HG02763 (cell line): Measurements from ENCODE around the gene PAIP2.

Experiments
- ATAC-seq: cut with Tn5 transposase; IDR thresholded peaks from one replicate; pipeline ENCODE4 v1.9.1; 2021; ENCODE audit warnings: mild to moderate bottlenecking, moderate library complexity; ENCODE audit not compliant: unreplicated experiment

Gene PAIP2

DNA sequence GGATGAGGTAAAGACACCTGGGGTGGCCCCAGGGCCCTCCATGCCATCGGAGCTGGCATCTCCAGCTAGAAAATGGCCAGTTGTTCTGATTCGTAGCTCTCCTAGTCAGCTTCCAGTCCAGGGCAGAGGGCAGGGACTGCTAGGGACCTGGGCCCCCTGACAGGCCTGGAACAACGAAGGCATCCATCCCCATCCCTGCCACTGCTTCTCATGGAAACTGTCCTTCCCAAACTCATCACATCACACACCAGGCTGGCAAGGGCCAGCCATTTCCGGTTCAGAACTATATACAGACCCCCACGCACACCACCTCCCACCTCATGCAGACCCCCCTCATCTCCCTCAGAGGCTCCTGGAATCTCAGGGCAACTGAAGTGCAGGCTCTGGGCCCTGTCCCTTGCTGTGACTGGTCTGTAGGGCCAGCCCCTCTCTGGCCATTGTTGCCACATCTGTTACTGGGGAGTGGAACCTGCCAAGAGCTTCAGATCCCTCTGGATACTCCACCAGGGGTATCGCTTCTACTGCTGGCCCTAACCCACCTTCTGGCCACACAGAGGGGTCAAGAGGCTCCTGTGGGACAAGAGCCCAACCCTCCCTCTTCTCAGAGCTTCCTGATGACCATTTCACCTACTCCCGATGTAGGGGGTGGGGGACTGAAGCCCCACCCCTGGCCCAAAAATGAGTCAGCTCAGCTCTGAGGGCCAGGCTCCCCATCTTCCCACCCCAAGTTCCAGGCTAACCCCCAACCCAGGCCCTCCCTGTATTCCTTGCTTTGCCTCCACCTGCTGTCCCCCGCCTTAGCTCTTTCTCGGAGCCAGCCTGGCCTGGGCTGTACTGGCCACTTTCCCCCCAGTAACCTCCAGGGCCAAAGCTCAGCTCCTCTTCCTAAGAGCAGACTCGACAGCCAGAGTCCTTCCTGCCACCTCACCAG is 49.2 kb downstream of the PAIP2 start:
- ATAC-seq, result no peak

- no peak for ATAC-seq
Observed at GRCh38 chr5:139391570-139392323, 50.1 kb downstream of the PAIP2 start.

DNA sequence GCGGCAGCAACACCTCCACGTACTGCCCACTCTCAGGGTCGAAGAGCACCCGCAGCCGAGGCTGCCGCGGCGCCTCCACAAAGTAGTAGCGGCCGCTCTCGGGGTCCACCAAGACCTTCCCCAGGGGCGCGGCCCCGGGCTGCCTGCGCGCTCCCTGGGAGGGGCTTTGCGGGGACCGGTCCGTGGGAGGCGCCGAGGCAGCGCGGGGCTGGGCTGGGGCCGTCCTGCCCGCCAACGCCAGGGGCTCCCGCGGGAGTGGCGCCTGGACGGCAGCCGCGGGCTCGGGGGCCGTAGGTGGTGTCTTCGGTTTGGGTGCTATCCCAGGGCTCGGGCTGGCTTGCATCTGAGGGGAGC is 50.6 kb downstream of the PAIP2 start:
- no peak for ATAC-seq

- peak; percentile 49 for ATAC-seq
Observed at GRCh38 chr5:139392678-139393496, 51.2 kb downstream of the PAIP2 start.

GRCh38 chr5:139393497-139394122 is 52.0 kb downstream of the PAIP2 start:
- ATAC-seq, result no peak

DNA sequence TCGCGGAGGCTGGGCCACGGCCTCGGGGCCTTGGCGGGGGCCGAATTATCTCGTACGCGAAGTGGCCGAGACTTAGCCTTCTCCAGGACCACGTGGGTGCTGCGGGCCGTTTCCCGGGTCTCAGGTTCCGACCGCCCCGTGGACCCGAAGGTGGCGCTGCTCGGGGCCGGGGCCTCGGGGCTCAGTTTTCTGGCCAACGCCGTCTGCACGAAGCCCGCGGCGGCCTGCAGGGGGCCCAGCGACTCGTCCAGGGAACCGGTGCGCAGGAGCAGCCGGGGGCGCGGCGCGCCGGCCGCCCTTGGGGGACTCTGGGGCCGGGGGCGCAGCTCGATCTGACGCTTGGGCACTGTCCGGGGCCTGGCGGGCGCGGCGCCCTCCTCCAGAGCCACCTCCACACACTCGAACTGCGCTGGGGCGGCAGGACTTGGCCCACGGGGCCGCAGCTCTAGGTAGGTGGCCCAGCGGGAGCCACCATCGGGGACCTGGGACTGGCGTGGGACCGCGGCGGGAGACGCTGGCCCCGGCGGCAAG is 52.5 kb downstream of the PAIP2 start:
- no peak for ATAC-seq

DNA sequence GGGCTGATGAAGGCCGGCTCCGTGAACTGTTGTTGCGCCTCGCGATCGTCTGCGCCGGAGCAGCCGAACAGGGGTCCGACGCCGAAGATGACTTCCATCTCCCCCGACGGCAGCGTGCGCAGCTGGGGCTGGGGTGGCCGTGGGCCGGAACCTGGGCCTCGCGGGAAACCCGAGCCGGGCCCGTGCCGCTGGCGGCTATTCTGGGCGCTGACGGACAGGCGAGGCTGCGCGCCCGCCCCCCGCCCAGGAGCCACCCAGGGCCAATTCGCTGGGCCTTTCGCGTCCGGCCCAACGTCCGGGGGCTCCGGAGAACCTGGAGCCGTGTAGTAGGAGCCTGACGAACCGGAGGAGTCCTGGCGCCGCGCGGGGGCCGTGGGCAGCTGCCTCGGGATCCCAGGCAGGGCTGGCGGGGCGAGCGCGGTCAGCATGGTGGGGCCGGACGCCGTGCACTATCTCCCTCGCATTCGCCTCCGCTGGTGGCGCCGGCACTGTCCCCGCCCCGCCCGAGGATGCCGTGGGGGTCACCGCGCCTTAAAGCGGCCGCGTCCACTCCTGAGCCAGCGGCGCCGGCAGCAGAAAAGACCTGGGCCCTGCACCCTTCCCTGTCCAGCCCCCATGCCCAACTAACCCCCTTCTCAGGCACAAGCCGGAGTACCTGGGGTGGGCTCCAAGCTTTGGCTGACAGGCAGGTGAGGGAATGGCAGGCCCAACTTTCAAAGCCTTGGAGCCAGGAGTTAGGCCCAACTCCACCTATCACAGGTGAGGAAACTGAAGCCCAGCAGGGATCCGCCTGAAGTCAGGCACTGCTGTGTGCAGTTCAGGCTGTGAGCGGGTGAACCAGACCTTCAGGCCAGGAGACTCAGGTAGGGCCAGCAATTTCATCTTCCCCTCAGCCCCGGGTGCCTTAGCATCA is 53.3 kb downstream of the PAIP2 start, which contains the start of gene PROB1:
Gene PROB1, minus strand, starts transcription at position 451 of the 913 bp plus-strand sequence. Its CDS starts 23 bp downstream, at position 428.
- no peak for ATAC-seq

DNA sequence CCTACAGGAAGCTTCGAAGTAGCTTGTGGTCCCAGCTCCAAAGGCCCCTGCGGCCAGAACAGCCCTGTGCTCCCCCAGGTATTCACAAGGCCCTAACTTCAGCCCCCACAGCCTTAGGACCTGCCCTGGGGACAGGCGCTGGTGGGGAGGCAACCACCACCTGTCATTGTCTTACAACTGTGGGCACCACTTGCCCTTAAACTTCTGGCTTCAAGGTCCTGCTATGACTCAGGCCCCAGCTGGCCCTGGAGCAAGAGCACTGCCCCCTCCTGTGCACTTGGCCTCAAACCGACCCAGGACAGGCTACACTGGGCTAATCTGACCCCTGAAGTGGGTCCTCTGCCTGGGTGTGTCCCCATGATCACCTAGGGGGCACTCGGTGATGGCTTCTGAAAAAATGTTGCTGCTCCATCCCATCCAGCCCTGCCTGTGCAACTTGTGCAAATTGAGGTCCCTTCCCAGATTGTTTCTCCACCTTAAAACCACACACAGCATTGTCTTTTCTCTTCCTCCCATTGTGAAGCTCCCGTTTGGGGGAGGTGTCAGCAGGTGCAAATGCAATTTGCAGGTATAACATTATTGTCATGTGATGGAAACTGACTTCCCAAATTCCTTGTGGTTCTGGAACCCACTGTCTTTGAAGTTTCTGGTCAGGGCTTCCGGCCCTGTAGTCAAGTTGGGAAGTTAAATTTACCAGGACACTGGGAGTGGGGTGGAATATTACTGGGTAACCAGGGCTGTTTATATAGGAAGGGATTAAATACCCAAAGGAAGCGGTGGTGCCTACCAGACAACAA is 54.4 kb downstream of the PAIP2 start:
- no peak for ATAC-seq

DNA sequence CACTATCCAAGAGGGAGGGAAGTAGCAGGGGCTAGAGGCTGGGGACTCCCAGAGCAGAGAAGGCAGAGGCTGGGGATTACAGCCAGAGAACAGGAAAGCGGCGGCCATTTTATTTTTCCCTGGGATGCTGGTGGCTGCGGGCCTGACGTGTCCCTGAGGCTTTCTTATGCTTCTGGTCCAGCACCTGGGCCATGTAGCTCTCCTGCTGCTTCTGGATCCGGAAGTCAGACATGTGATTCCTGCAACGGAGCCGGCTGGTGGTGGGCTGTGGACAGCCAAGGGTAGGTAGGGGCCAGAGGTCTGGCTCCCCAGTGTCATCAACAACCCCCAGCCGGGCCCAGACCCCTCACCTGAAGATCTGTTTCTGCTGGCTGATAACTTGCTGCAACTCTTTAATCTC is 55.0 kb downstream of the PAIP2 start:
- ATAC-seq, result no peak

DNA sequence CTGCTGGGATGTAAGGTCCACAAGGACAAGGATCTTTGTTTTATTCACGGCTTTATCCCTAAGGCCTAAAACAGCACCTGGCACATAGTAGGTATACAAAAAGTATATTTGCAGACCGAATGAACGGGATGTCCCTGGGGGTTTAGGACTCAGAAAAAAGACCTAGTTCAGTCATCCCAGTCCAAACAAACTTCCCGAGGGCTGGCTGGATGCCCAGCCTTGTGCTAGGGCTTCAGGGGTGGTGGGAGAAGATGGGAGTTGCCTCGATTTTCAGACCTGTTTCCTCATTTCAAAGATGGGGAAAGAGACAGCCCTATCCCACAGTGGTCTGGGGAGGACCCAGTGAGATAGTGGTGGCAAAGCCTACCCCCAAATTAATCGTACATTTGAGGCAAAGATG is 56.3 kb downstream of the PAIP2 start:
- ATAC-seq, result no peak

GRCh38 chr5:139399501-139400121 is 58.0 kb downstream of the PAIP2 start:
- ATAC-seq, result no peak

GRCh38 chr5:139401546-139401945 is 59.9 kb downstream of the PAIP2 start:
- ATAC-seq, result no peak

- no peak for ATAC-seq
Observed at GRCh38 chr5:139402561-139403158, 61.0 kb downstream of the PAIP2 start.

DNA sequence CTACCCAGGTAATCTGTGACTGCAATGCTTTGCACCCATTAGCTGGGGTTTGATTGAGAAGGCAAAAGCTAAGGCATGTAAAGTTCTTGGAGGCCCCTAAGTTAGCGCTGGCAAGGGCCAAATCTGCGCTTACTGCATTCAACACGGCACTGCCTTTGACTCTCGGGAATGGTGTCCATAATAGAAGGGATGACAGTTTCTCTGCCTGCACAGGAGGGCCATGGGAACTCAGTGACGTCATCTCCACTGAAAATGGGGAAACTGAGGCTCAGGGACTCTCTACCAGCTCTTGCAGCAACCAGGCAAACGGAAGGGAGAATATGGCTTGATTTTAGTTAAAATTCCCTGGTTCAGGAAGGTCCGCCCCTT is 61.7 kb downstream of the PAIP2 start:
- no peak for ATAC-seq

- ATAC-seq, result peak; percentile 85
Observed at GRCh38 chr5:139403787-139404483, 62.3 kb downstream of the PAIP2 start, which contains the start of gene SPATA24. SPATA24 (minus strand) TSS chr5:139404089; CDS start chr5:139404060, 29 bp downstream.

- no peak for ATAC-seq
Observed at GRCh38 chr5:139404484-139404840, 62.8 kb downstream of the PAIP2 start.

GRCh38 chr5:139406963-139407362 is 65.3 kb downstream of the PAIP2 start:
- ATAC-seq, result no peak
